GM21825 (cell line): ENCODE results near the gene LY6G6F.
"Not testable (repeated sequence)": the region's sequence is repeated elsewhere in the genome, so short reads cannot be mapped to it uniquely, and the experiment has no call there.

Experiments
- ATAC-seq: cut with Tn5 transposase; IDR thresholded peaks from one replicate; pipeline ENCODE4 v1.9.1; 2021; ENCODE audit warnings: mild to moderate bottlenecking, moderate library complexity; ENCODE audit not compliant: unreplicated experiment

The LY6G6F gene

GRCh38 chr6:31701666-31702404 lies 4.8 kb upstream of the LY6G6F start:
- ATAC-seq, result no peak

- no peak for ATAC-seq
Observed at GRCh38 chr6:31702405-31702818, 4.3 kb upstream of the LY6G6F start.

GRCh38 chr6:31702819-31703716 lies 3.6 kb upstream of the LY6G6F start, which contains the start of gene ABHD16A:
Gene ABHD16A, minus strand, starts transcription at chr6:31703324. Its CDS starts 43 bp downstream, at chr6:31703281.
- peak; percentile 89 for ATAC-seq

- ATAC-seq, result no peak
Observed at GRCh38 chr6:31705931-31706330, 735 bp upstream of the LY6G6F start.

GRCh38 chr6:31707701-31708100 lies 1.0 kb downstream of the LY6G6F start:
- ATAC-seq, result no peak

GRCh38 chr6:31708224-31708623 lies 1.6 kb downstream of the LY6G6F start:
- ATAC-seq, result no peak

- not testable (repeated sequence) for ATAC-seq
Observed at GRCh38 chr6:31709157-31709556, 2.5 kb downstream of the LY6G6F start.

GRCh38 chr6:31710523-31711219 lies 4.0 kb downstream of the LY6G6F start:
- no peak for ATAC-seq

GRCh38 chr6:31711233-31711632 lies 4.6 kb downstream of the LY6G6F start:
- no peak for ATAC-seq

- no peak for ATAC-seq
Observed at GRCh38 chr6:31712296-31712695, 5.6 kb downstream of the LY6G6F start.

GRCh38 chr6:31713465-31713864 lies 6.8 kb downstream of the LY6G6F start:
- ATAC-seq, result no peak

GRCh38 chr6:31713991-31714684 lies 7.5 kb downstream of the LY6G6F start:
- ATAC-seq, result no peak

- ATAC-seq, result no peak
Observed at GRCh38 chr6:31715022-31715958, 8.6 kb downstream of the LY6G6F start, which contains the start of gene LY6G6D. Gene LY6G6D, plus strand, starts transcription at chr6:31715348. Its CDS starts 8 bp downstream, at chr6:31715356.

GRCh38 chr6:31717499-31718222 lies 11.0 kb downstream of the LY6G6F start:
- no peak for ATAC-seq

- no peak for ATAC-seq
Observed at GRCh38 chr6:31718265-31718664, 11.6 kb downstream of the LY6G6F start.

- ATAC-seq, result no peak
Observed at GRCh38 chr6:31719001-31719400, 12.3 kb downstream of the LY6G6F start.

- ATAC-seq, result no peak
Observed at GRCh38 chr6:31720196-31720770, 13.6 kb downstream of the LY6G6F start.

GRCh38 chr6:31721351-31722020 lies 14.8 kb downstream of the LY6G6F start, which contains the start of gene LY6G6C:
Gene LY6G6C, minus strand, starts transcription at chr6:31721746. Its CDS starts 67 bp downstream, at chr6:31721679.
- no peak for ATAC-seq
